A549 treated with Hydrocortisone at 1 μM for 4 hours (cell line): ENCODE data around the gene PINK1. TPM values are rescaled to one million over a fixed set of nuclear protein-coding genes. Genes with fewer than 3 reads are reported as not detected.

Experiments
- total RNA-seq: library from RNA; stranded (reverse); fragments of 200-300 nt; extraction: Qiagen RNA extraction; gene quantifications from 5 replicates; pipeline ENCODE4 v1.2.3, GENCODE V29; 2022

PINK1 gene
- total RNA-seq = 28.3 to 36.8 TPM (median 30.5 TPM) in 5 replicates

GRCh38 chr1:20633190-20634064, at the start of gene PINK1:
PINK1 (plus strand) TSS chr1:20633458; CDS start chr1:20633549, 91 bp downstream.

DNA sequence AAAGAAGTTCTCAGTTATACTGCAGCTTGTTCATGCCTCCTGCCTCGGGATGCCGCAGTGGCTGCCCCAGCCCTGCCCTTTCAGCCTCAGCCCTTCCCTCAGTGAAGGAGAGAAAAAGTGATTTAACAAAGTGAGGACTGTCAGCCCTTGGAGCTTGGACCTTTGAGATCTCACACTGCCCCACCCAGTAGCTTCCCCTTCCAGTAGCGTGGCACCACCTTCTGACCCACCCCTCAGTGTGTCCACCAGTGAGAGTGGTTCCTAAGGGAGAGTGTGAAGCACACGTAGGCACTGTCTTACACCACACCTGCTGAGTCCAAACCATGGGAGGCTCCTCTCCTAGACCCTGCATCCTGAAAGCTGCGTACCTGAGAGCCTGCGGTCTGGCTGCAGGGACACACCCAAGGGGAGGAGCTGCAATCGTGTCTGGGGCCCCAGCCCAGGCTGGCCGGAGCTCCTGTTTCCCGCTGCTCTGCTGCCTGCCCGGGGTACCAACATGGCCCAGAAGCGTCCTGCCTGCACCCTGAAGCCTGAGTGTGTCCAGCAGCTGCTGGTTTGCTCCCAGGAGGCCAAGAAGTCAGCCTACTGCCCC, 44.5 kb upstream of the PINK1 start, which contains the start of gene CDA:
Gene CDA, plus strand, starts transcription at position 464 of the 592 bp plus-strand sequence. Its CDS starts 33 bp downstream, at position 497.

DNA sequence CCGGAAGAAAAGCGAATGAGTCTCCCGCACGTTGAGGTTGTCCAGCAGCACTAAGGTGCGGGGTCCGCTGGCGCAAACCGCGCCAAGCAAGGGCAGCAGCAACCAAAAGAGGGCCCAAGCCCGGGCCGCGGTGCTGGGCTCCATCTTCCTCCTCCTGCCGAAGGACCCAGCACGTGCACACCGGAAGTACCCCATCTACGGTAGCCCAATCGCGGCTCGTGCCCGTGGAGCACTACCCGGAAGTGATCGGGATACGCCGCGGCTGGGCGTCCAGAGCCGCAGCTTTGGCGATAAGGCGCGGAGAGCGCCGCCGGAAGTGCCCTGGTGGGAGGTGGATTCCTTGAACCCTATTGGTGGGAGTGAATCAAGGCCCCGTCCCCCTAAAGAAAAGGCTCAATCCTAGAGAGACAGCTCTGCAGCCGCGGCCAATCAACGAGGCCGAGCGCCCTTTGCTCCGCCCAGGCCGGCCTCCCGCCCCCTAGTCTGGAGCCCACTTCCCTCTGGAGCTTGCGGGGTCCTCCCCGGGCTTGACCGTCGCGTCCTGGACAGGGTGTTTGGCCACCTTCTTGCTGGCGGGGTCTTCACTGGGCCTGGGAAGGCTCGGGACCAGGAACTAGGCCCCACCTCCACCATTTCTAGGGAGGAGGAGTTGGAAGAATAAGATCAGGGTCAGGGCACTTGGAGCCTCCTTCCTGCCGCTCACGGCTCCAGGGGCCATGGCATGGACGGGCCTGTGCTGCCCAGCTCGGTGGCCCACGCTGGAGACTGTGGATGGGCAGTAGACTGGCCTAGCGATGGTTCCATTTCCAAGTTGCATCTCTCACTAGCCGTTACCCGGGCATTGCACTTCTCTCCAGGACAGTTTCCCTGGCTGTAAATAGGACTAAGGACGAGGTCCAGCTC, 28.2 kb downstream of the PINK1 start, which contains the start of gene DDOST:
Gene DDOST, minus strand, starts transcription at position 163 of the 903 bp plus-strand sequence. Its CDS starts 19 bp downstream, at position 144.

Other genes with a start within 250 kb of the PINK1 start
- gene CAMK2N1, start 147.2 kb upstream of the PINK1 start, total RNA-seq = 47.5 to 62.6 TPM (median 61.1 TPM) in 5 replicates
- 43.3 to 47.2 TPM (median 46.4 TPM) in 5 replicates for gene MUL1, start 125.3 kb upstream of the PINK1 start, total RNA-seq
- gene FAM43B, start 80.9 kb upstream of the PINK1 start, total RNA-seq = 3.3 to 4.8 TPM (median 4.2 TPM) in 5 replicates
- 31.6 to 40.9 TPM (median 33.4 TPM) in 5 replicates for gene CDA, start 44.4 kb upstream of the PINK1 start, total RNA-seq
- gene DDOST, start 27.9 kb downstream of the PINK1 start, total RNA-seq = 196 to 212 TPM (median 208 TPM) in 5 replicates
- gene KIF17, start 84.5 kb downstream of the PINK1 start, total RNA-seq = 1.3 to 2.8 TPM (median 2.3 TPM) in 5 replicates
- 12.1 to 17.9 TPM (median 15.3 TPM) in 5 replicates for gene SH2D5, start 99.2 kb downstream of the PINK1 start, total RNA-seq
- gene HP1BP3, start 153.8 kb downstream of the PINK1 start, total RNA-seq = 100 to 166 TPM (median 118 TPM) in 5 replicates